Smooth muscle cell (in vitro differentiated cells): Measurements from ENCODE around the gene ELAVL1. TPM values are rescaled to one million over a fixed set of nuclear protein-coding genes. Genes with fewer than 3 reads are reported as not detected.

Experiments used
- DNase-seq: peaks from one replicate; lab custom pipeline; 2025; ENCODE audit not compliant: unreplicated experiment; lab: John Stamatoyannopoulos, UW
- H2AFZ ChIP-seq: fragments of 200-600 bp; sonication (generic); 2 replicates; pipeline ENCODE4 v1.6.0; 2016; ENCODE audit warnings: antibody characterized with exemption, low read depth, mild to moderate bottlenecking
- H3F3A ChIP-seq: fragments of 200-600 bp; sonication (generic); 2 replicates; pipeline ENCODE4 v1.6.0; 2017; ENCODE audit warnings: antibody characterized with exemption, low read depth
- H3K27ac ChIP-seq: fragments of 200-600 bp; sonication (generic); 2 replicates; pipeline ENCODE4 v1.5.1; 2016; ENCODE audit warnings: low read depth, mild to moderate bottlenecking
- H3K27me3 ChIP-seq: fragments of 200-600 bp; sonication (generic); 2 replicates; pipeline ENCODE4 v1.6.1; 2016; ENCODE audit warnings: low read depth, mild to moderate bottlenecking
- H3K36me3 ChIP-seq: fragments of 200-600 bp; sonication (generic); 2 replicates; pipeline ENCODE4 v1.5.1; 2016; ENCODE audit warnings: low read depth
- H3K4me1 ChIP-seq: fragments of 200-600 bp; sonication (generic); 2 replicates; pipeline ENCODE4 v1.5.1; 2016; ENCODE audit warnings: low read depth
- H3K4me2 ChIP-seq: fragments of 200-600 bp; sonication (generic); 2 replicates; pipeline ENCODE4 v1.6.0; 2016; ENCODE audit warnings: mild to moderate bottlenecking
- H3K4me3 ChIP-seq: fragments of 200-600 bp; sonication (generic); 2 replicates; pipeline ENCODE4 v1.5.1; 2016; ENCODE audit warnings: mild to moderate bottlenecking
- H3K79me2 ChIP-seq: fragments of 200-600 bp; sonication (generic); 2 replicates; pipeline ENCODE4 v1.6.0; 2016; ENCODE audit warnings: low read depth, mild to moderate bottlenecking
- H3K9ac ChIP-seq: fragments of 200-600 bp; sonication (generic); 2 replicates; pipeline ENCODE4 v1.6.0; 2016; ENCODE audit warnings: low read depth
- H3K9me3 ChIP-seq: fragments of 200-600 bp; sonication (generic); replicated peaks from 2 replicates; pipeline ENCODE4 v1.5.1; 2016; ENCODE audit warnings: low read depth
- H4K20me1 ChIP-seq: fragments of 200-600 bp; sonication (generic); 2 replicates; pipeline ENCODE4 v1.6.0; 2016; ENCODE audit warnings: low read depth
- WGBS: methylation state at CpG from one replicate; pipeline ENCODE4 v1.1.7; 2016; ENCODE audit warnings: low lambda C conversion rate; 5-methylcytosine and 5-hydroxymethylcytosine counted together
- polyA plus RNA-seq: library from polyadenylated mRNA; unstranded; fragments of >200 nt; fragmentation: Nextera tagmentation; extraction: Ambion mirVana; gene quantifications from 2 replicates; pipeline ENCODE4 v1.2.1, GENCODE V29; 2016
- total RNA-seq: library from RNA; depleted of rRNA; stranded (reverse); fragments of >200 nt; gene quantifications from 2 replicates; pipeline ENCODE4 v1.2.3, GENCODE V29; 2014
- TF ChIP-seq, protein P1 (sequence below): fragments of 200-600 bp; sonication (generic); IDR thresholded peaks from 2 replicates; pipeline ENCODE4 v1.5.1; 2017; ENCODE audit warnings: borderline replicate concordance, mild to moderate bottlenecking, antibody characterized with exemption; ENCODE audit not compliant: insufficient read depth, poor library complexity, severe bottlenecking

The ELAVL1 gene
- total and polyA plus RNA-seq, 2 experiments from 2014 or later: 47.9 to 90.7 TPM

DNA sequence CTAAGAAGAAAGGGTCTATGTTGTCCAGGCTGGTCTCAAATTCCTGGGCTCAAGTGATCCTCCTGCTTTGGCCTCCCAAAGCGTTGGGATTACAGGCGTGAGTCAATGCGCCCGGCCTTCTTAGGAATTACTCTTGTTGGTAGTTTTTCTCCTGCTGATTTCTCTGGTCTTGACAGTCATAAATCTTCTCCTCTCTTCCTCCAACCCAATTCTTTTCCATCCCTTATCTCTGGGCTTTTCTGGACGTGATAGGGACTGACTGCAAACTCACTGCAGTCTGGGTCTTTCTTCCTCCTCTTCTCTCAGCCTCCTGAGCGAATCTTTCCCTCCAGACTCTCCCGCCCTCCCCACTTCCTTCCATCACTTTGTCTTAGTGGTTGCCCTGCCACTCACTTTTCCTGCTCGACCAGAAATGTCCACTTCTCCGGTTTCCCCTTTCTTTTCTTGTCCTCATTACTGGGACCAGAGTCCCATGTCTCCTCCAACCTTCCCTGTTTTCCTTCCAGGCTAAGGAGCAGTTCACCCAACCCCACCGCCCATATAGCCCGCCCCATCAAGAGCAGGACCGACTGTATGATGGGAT lies 40.1 kb downstream of the ELAVL1 start:
- H3K4me1 ChIP-seq: no peaks in the 10 kb centered on the region
- TF ChIP-seq, protein P1, sequence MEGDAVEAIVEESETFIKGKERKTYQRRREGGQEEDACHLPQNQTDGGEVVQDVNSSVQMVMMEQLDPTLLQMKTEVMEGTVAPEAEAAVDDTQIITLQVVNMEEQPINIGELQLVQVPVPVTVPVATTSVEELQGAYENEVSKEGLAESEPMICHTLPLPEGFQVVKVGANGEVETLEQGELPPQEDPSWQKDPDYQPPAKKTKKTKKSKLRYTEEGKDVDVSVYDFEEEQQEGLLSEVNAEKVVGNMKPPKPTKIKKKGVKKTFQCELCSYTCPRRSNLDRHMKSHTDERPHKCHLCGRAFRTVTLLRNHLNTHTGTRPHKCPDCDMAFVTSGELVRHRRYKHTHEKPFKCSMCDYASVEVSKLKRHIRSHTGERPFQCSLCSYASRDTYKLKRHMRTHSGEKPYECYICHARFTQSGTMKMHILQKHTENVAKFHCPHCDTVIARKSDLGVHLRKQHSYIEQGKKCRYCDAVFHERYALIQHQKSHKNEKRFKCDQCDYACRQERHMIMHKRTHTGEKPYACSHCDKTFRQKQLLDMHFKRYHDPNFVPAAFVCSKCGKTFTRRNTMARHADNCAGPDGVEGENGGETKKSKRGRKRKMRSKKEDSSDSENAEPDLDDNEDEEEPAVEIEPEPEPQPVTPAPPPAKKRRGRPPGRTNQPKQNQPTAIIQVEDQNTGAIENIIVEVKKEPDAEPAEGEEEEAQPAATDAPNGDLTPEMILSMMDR: no peak
- peaks cover 22% of the 10 kb centered on the region for H3K36me3 ChIP-seq
- H3K4me3 ChIP-seq: no peak overlapping the region
- H2AFZ ChIP-seq: no peak overlapping the region
- H3K9me3 ChIP-seq: no peaks in the 10 kb centered on the region
- peaks cover 6% of the 10 kb centered on the region for H3F3A ChIP-seq
- WGBS: 73% methylated on average over 12 of the region's 12 CpGs
- no peaks in the 10 kb centered on the region for H3K27me3 ChIP-seq
- DNase-seq: no peak
- peaks cover 16% of the 10 kb centered on the region for H4K20me1 ChIP-seq
- H3K79me2 ChIP-seq: no peaks in the 10 kb centered on the region
- no peak overlapping the region for H3K27ac ChIP-seq
- H3K9ac ChIP-seq: no peak overlapping the region
- H3K4me2 ChIP-seq: no peak overlapping the region

DNA sequence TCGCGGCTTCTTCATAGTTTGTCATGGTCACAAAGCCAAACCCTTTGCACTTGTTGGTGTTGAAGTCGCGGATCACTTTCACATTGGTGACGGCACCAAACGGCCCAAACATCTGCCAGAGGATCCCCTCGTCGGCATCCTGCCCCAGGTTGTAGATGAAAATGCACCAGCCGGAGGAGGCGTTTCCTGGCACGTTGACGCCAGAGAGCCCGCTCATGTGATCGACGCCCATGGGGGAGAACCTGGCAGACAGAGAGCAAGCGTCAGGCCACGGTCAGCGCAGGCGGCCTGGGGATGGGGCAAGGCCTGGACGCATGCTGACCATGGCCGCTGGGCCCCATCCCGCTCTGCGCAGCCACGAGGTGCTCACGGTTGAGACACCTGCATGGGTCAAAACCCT lies 41.9 kb downstream of the ELAVL1 start:
- Histone ChIP-seq H4K20me1 (peaks cover 12% of the 10 kb centered on the region), H2AFZ (no peak overlapping the region), H3K27ac (no peak overlapping the region), H3F3A (peaks cover 6% of the 10 kb centered on the region), H3K9ac (no peak overlapping the region), H3K4me2 (no peak overlapping the region), H3K79me2 (no peaks in the 10 kb centered on the region), H3K4me3 (no peak overlapping the region), H3K27me3 (no peaks in the 10 kb centered on the region), H3K36me3 (peaks cover 22% of the 10 kb centered on the region), H3K9me3 (no peaks in the 10 kb centered on the region), H3K4me1 (no peaks in the 10 kb centered on the region)
- WGBS: 96% methylated on average over 25 of the region's 25 CpGs
- DNase-seq: no peak
- TF ChIP-seq, protein P1: no peak

DNA sequence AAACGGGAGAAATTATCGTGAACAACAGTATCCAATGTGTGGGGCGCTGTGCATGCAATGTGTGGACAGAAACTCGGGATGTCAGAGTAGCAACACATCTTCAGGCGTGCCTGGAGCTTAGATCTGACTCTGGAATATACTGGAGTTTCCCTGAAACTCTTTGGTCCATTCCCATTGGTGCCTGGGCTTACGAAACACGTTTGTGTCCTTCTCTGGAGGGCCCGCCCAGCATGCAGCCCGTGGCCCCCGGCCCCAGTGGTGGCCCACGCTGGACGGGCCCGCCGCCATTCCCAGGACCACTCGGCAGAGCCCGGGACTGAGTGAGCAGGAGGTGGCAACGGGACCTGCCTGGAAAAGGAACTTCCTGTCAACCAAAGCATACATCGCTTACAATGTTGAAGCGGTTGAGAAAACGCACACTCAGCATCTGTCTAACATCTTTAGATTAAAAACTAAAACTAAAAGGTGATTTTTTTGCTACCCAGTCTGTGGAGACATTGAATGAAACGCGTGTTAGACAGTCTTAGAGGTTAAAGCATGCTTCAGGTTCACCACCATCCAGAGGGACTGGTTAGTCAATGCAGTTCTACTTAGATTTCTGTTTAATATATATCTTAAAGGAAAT lies 42.7 kb downstream of the ELAVL1 start:
- Histone ChIP-seq H2AFZ (no peak overlapping the region), H3K27ac (no peak overlapping the region), H3K36me3 (peaks cover 22% of the 10 kb centered on the region), H3K9me3 (no peaks in the 10 kb centered on the region), H3K9ac (no peak overlapping the region), H3K4me1 (no peaks in the 10 kb centered on the region), H3K79me2 (no peaks in the 10 kb centered on the region), H3K27me3 (no peaks in the 10 kb centered on the region), H3K4me3 (no peak overlapping the region), H3F3A (peaks cover 6% of the 10 kb centered on the region), H4K20me1 (peaks cover 5% of the 10 kb centered on the region), H3K4me2 (no peak overlapping the region)
- 96% methylated on average over 21 of the region's 22 CpGs for whole genome bisulfite sequencing
- TF ChIP-seq, protein P1: no peak
- no peak for DNase-seq
